Amniotic epithelial cell (primary cell): Measurements from ENCODE around the gene FPR3.

Experiments
- DNase-seq: peaks from one replicate; pipeline ENCODE4 v3.0.0-alpha.2; 2010; ENCODE audit warnings: low read depth

FPR3 gene

DNA sequence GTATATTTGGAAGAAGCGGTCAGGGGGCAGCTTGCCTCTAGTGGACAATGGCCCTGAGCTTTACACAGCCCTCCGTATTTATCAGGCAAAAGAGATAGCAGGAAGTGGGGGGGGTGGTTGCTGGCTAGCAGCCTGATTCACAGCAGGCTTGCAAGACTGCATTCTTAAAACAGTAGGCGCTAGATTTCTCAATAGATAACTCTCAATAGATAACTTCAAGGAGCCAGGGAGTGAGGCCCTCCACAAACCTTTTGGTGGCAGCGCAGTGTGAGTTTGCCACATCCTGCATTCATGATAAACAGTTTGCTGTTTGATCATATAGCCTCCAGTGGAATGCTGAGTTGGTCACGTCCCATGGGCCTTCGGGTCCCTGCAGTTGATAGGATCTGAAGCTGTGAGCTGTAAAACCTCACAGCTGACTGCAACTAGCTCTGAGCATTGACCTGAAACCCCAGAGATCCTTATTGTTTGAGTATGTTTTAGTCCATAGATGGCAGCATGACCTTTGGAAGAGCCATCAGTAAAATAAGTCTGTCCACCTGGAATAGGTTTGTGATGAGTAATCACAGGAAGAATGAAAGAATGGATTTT lies 12.2 kb downstream of the FPR3 start:
- peak; percentile 79 for DNase-seq

DNA sequence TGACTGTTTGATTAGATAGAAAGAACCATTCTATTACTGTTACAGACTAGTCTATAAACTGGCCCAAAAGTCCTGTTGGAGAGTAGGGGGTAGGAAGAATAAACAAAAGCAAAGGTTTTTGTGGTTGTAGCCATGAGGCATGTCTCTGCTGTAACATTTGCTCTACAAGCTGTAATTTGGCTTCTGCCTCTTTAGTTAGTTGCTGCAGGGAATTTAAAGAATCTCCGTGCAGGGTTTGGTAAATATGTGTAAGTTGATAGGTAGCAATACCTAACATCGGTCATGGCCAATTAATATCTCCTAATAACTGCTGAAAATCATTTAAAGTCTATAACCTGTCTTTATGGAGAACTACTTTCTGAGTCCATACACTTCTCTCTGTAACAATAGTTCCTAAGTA lies 13.0 kb downstream of the FPR3 start:
- DNase-seq = no peak

DNA sequence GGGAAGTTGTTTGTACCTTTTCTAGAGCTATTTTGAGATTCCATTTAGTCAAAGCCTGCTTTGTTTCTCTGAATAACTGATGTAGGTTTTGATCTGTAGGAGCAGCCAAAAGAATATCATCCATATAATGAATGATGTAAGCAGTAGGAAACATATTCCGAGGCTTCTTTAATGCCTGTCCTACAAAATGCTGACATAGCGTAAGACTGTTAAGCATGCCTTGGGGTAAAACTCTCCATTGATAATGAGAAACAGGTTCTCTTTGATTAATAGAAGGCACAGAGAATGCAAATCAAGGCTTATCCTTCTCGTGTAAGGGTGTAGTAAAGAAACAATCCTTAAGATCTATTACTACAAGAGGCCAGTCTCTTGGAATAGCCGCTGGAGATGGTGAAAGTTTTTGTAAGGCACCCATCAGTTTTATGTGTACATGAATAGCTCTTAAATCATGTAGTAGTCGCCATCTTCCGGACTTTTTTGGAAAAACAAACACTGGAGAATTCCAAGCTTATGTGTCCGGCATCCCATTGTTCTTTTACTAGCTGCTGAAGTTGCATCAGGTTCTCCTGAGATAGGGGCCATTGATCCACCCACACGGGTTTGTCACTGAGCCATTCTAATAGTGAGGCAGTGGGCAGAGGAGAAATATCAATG lies 13.5 kb downstream of the FPR3 start:
- DNase-seq = peak; percentile 41

DNA sequence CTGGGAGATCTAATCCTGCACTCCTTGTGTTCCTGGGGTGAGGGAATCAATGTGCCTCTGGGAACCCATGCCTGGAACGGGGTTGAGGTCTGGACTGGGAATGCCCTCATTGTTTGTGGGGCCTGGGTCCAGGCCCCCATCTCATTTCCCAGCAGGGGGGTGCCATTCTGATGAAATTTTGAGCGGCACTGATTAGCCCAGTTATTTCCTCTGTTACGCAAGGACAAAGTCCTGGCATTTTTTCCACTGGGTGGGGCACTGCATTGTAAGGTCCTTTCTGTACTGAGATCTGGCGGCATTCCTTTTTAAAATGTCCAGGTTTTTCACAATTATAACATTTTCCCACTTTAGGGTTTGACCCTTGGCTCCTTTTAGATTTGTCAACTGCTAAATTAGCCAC lies 14.8 kb downstream of the FPR3 start:
- DNase-seq = no peak

DNA sequence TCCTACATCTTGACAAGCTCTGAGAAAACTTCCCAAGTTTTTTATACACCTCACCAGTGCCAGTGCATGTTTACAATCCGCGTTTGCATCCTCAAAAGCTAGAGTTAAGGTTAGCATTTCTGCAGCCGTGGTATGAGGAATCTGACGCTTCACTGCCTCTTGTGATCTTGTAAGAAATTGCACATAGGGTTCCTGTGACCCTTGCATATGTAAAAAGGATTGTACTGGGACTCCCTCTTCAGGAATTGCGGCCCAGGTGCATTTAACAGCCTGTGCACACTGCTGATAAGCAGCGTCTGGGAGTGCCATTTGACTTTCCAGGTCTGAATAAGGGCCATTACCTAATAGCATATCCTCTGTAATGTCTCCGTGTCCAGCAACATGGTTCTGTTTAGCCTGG lies 15.3 kb downstream of the FPR3 start:
- no peak for DNase-seq

DNA sequence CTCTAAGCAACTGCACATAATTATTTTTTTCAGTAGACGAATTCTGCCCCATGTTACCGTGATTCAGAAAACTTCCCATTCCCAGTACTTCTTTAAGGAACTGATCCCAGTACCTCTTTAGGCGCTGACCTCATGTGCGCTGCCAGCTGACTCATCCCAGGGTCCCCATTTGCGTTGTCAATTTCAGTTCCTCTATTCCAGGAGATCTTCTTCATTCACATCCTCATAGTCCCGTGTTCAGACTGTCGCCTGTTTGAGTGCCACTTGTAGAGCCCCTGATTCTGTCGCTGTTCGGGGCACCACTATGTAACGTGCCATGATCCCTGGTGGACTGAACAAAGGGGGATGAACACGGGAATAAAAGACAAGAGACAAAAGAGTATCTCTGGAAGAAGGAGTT lies 16.4 kb downstream of the FPR3 start:
- no peak for DNase-seq

DNA sequence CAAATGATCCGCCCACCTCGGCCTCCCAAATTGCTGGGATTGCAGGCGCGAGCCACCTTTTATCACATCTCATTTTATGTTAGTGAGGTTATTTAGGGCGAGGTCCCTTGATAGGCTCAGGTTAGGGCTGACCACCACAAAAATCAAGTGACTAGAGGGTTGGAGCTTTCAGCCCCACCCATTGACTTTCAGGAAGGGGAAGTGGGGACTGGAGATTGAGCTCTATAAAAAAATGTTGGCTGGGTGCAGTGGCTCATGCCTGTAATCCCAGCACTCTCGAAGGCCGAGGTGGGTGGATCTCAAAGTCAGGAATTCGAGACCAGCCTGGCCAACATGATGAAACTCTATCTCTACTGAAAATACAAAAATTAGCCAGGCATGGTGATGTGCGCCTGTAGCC lies 20.1 kb downstream of the FPR3 start:
- no peak for DNase-seq

DNA sequence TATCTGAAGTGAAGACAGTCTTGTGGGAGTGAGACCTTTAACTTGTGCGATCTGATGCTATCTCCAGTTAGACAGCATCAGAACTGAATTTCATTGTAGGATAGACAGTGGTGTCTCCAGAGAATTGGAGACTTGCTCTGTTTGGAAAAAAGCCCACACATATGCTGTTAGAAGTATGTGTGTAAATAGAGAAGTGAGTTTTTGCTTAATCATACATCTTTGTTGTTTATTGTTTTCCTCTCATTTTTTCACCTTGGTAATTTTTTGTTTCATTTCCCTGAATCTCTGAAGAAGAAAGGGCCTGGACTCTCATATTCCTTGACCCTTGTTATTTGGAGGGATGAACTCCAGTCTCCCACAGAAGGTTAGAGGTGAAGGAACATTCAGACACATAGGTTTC lies 21.8 kb downstream of the FPR3 start:
- no peak for DNase-seq

DNA sequence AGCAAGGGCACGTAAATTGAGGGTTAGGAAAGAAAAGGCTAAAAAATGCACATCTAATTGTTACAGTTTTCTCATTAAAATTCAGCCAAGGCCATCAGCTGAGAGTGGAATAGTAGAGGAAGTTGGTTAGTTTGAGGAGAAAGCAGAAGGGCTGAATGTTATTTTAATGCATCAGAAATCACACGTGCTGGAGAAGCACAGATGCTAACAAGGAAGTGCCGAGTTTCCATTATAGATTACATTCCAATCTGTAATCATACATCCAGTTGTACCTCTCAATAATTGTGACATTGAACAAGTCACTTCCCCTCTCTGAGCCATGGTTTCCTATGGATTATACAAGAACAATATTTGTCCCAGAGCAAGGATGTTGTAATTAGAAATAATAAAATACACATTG lies 25.1 kb downstream of the FPR3 start:
- no peak for DNase-seq

DNA sequence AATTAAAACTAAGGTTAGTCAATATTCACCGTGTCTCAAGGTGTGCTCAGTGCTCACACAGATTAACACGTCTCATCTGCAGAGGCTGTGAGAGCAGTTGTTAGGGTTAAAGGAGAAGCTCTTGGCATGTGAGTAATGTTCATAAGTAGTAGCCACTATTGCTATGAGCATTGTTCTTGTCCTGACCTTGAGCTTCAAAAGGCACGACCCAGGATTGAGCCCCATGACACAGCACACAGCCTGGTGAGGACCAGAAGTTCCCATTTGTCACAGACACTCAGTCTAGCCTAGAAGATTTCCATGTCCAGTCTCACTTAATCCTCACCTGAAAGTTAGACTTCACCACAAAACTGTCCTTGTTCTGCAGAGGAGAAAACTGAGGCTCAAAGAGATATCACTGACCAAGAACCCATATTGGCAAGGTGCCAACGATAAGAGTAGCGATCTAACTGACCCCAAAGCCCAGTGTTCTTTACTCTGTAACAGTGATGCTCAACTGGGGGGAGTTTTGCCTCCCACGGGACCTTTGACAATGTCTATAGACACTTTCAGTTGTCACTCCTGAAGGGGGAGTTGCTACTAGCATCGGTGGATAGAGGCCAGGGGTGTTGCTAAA lies 26.0 kb downstream of the FPR3 start:
- no peak for DNase-seq

DNA sequence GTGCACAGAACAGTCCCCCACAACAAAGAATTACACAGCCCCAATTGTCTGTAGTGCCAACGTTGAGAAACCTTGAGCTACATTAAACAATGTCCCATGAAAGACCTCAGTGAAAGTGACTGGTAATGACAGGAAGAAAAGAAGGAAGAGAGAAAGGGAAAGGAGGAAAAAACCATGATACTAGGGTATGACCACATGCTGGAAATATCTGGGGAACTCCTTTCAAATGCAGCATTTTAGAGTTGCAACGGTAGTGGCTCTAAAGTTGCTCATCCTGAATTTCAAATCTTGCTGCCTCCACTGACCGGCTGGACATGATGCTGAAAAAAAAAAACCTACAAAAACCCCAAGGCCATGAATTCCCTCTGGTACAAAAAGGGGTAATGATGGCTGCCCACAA lies 26.5 kb downstream of the FPR3 start:
- DNase-seq = no peak

DNA sequence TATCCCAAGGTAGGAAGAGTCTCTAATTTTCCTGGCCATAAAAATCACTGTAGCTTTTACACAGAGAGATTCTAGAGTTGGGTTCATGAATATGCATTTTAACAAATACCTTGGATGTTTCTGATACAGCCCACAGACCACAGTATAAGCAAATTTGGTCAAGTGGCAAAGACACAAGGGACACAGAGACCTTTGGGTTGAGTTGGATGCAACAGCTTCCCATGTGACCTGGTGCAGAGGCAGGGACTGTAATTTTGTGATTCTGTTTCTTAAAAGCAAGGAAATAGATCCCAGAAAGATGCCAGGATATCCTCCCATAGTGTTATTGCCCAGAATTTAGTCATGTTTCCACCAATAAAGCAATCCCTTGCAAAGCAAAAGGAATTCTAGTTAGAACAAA lies 27.0 kb downstream of the FPR3 start:
- peak; percentile 16 for DNase-seq

DNA sequence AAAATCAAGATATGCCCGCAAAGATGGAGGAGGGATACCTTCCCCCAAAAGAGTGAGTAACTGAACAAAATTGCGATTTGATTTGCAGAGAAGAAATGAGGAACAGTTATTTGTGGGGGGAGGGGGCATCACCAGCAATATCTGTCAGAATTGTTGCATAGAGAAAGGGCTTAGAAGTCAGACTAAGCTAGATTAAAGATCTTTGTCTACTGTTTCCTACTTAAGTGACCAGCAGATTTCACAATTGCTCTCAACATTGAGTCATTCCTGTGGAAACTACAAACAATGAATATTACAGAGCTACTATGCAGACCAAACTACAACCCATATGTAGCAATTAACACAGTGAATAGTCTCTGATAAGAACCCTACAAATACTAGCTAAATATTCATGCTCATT lies 27.4 kb downstream of the FPR3 start:
- peak; percentile 94 for DNase-seq

DNA sequence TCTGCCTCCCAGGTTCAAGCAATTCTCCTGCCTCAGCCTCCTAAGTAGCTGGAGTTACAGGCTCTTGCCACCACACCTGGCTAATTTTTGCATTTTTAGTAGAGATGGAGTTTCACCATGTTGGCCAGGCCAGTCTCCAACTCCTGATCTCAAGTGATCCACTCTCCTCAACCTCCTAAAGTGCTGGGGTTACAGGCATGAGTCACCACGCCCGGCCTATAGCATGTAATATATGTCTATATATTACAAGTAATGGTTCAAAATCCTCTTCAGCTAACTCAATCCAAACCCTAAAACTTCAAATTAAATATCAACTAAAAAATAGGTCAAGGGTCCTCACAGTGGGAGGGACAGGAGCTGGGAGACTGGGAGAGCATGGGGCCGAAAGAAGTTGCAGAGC lies 28.0 kb downstream of the FPR3 start:
- DNase-seq = no peak

DNA sequence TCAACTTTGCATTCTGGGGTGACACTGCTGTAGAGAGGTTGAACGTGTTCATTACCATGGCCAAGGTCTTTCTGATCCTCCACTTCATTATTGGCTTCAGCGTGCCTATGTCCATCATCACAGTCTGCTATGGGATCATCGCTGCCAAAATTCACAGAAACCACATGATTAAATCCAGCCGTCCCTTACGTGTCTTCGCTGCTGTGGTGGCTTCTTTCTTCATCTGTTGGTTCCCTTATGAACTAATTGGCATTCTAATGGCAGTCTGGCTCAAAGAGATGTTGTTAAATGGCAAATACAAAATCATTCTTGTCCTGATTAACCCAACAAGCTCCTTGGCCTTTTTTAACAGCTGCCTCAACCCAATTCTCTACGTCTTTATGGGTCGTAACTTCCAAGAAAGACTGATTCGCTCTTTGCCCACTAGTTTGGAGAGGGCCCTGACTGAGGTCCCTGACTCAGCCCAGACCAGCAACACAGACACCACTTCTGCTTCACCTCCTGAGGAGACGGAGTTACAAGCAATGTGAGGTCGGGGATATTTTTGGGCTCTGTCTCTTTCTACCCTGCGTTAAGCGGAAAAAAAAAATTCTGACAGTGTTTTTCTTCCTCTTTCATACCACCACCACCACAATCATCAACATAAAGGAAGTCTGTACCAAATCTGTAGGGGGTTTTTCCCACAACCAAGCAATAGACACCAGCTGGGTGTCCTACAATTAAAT lies 29.5 kb downstream of the FPR3 start:
- DNase-seq = no peak

DNA sequence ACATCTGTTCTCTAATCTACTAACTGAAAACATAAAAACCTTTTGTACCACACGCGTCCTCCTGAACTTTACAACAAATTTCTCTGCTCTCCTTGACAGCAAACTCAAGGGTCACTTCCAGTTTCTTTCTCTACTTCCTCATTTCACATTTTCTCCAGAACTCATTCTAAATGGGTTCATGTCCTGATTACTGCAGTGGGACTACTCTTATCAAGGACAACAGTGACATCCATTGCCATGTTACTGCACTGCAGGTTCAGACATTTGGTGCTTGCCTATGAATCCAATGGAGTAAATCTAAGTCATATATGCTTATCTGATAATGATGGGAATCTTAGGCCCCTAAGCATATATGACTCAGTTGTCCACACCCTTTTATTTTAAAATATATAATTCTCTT lies 35.3 kb downstream of the FPR3 start:
- peak; percentile 54 for DNase-seq

DNA sequence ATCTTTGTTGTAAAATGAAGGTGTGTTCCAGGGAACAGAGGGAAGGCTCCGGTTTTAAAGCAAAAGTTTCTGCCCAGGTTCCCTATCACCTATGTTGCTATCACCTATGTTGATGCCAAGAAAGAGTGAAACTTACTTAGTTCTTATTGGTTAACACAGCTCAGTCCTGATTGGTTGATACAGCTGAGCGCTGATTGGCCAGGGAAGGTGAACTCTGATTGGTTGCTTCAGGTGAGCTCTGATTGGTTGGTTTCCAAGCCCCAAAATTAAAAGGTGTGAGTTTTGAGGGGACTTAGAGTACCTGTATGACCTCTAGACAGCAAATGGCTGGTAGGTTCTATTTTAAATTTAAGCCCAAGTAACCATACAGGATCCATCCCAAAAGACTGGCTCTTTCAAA lies 42.2 kb downstream of the FPR3 start:
- no peak for DNase-seq

DNA sequence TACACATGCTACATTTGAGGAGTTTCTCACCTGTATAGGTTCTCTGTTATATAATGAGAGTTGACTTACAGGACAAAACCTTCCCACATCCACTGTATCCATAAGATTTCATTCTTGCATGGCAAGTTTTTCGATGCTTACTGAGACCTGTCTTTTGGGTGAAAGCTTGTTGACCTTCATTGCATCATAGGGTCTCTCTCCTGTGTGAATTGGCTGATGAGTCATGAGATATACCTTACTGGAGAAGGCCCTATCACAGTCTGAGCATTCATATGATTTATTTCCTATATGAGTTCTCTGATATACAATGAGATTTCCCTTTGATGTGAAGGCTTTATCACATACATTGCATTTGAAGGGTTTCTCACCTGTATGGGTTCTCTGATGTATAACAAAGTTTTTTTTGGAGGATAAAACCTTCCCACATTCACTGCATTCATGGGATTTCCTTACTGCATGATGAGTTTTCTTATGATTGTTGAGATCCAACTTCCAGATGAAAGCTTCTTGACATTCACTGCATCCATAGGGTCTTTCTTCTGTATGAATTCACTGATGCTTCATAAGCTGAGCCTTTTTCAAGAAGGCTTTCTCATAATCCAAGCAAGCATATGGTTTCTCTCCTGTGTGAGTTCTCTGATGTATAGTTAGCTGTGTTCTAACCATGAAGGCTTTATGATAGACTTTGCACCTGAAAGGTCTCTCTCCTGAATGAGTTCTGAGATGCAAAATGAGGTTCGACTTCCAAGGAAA lies 67.1 kb downstream of the FPR3 start:
- no peak for DNase-seq

DNA sequence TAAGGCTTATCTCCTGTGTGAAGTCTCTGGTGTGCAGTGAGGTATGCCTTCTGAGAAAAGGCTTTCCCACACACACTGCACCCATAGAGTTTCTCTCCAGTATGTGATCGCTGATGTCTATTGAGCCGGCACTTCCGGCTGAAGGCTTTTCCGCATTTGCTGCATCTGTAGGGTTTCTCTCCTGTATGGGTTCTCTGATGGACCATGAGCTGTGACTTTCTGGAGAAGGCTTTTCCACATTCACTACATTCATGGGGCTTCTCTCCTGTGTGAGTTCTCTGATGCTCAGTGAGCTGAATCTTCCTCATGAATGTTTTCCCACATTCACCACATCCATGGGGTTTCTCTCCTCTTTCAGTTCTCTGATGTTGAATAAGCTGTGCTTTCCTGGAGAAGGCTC lies 78.1 kb downstream of the FPR3 start:
- DNase-seq = peak; percentile 8
